ENCODE measurements around the gene GNG12.

Gene GNG12

DNA sequence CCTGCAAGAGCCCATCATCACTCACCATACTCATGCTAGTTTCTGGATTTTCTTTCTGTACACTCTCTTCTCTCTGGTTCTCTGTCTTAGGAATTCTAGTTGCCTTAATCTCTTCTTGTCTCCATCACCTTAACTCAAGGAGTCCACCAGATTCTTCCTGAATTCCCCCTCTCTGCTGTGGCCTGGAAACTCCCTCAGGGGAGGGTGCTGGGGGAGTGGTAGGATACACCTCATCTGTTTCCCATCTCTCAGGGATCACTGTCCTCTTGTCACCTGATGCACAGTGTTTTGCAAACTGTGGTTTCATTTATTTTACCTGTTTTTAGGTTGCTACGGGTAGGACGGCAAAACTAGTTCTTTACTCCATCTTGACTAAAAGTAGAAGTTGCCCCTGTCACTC is 6.6 kb upstream of the GNG12 start:
- no peak for DNase-seq

DNA sequence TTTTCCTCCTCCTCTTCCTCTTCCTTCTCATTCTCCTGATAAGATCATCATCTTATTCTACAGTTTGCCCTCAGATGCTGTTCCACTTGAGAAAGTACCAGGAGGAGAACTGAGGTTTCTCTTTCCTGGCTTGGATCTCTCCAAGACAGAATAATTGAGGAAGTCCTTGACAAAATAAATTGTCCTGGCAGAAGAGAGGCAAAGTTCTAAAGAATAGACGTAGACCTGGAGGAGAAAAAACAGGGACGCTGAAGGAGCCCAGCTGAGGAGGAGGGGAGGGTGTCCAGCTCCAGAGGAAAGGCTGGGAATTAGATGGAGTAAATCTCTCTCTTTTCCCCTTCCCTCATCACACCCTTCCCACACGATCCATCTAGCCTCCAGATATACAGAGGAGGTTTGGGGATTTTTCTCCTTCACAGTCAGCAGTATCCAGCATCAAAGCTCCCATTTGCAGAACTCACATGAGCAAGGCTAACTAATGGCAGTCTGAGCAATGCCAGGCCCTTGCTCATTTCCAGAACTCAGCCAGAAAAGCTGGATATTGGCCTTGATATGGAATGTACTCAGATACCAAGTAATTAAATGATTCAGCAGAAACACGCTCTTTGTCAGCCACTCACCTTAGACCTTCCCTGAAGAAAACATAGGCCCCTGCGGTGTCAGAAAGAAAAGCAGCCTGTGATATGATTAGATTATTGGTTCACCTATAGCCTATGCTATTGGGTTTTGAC is 5.1 kb upstream of the GNG12 start:
- DNase-seq = no peak

DNA sequence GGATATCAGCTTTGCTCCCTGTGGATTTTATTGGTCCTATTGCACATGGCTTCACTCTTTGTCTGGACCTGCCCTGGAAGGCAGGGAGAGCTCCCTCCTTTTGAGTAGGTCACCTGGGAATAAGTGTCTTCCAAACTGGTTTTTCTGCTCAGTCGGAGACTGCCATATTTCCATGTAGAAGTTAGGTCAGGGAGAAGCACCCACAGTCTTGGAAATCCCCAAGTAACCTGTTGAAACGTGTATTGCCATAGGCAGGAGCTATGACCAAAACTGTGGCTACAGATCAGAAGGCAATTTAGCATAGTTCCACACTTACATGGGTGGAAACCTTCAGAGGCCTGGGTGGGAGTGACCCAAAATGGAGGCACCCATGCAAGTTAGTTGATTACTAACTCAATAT is 3.5 kb upstream of the GNG12 start:
- no peak for DNase-seq

DNA sequence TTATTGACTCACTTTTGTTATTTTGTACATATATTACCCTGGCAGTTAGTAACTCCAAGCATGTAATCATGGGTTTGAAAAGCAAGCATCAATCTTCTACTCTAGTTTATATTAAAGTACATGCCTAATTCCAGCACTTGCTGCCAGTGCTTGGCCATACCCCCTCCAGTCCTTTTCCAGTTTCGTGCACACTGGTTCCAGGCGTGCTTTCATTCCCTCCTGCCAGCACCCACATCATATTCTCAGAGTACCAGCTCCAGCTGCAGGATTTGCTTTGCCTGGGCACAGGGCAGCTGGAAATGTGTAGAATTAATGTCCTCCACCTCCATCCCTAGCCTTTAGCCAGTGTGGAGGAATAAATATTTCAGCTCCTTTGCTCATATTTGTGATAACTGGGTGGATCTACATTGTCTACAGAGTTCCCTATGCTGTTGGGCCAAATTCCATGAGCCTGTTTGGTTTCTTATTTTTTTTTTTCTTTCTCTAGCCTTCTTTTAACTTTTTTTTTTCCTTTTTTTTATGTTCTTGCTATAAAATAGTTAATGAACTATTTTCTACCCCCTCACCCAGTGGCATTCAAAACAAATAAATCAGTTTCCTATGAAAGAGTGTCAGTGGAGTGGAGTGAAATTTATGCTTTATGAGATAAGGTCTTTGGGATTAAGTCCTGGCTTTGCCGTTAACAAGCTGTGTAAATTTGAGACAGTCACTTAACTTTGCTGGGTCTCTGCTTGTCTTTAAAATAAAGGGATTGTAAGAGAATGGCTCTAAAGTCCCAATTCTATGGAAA is 2.6 kb upstream of the GNG12 start:
- no peak for DNase-seq

DNA sequence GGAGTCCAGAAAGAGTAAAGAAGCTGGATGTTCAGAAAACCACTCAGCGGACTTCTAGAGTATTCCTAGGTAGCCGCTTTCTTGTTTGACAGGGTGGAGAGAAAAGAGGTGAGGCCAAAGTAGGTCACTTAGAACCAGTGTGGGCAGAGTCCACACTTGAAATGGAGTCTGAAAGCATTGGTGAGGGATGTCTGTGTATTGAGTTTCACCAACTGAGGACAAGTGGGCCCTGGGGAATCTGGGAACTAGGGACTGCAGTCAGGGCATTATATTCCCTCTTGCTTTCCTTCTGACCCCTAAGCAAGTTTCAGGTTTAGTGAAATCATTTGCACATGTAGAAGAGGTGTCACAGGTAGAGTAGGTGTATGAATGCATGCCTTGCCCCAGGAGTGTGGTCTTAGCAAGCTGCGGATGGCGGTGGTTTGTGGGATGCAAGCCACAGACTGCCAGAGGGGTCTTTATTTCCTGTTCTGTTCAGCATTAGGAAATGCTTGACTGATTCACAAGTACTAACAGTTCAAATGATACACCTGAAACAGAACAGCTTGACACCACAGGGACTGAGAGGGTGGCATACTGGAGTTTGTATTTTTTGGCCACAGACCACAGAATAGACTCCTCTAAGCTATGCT is 1.1 kb upstream of the GNG12 start:
- DNase-seq = no peak

DNA sequence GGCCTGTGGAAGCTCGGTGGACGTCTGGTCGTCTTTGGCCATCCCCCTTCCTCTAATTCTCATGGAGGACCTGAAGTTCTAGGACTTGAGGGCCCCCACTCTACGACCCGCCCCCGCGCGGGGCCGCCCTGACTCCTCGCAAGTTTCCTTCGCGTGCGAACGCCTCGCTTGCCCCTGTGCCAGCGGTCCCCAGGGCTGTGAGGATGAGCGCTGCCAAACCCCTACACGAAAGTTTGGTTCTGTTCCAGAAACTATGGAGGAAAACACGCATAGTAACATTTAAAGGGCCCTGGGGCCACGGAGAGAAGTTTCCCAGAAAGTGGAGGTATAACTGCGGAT is 304 bp upstream of the GNG12 start:
- no peak for DNase-seq

DNA sequence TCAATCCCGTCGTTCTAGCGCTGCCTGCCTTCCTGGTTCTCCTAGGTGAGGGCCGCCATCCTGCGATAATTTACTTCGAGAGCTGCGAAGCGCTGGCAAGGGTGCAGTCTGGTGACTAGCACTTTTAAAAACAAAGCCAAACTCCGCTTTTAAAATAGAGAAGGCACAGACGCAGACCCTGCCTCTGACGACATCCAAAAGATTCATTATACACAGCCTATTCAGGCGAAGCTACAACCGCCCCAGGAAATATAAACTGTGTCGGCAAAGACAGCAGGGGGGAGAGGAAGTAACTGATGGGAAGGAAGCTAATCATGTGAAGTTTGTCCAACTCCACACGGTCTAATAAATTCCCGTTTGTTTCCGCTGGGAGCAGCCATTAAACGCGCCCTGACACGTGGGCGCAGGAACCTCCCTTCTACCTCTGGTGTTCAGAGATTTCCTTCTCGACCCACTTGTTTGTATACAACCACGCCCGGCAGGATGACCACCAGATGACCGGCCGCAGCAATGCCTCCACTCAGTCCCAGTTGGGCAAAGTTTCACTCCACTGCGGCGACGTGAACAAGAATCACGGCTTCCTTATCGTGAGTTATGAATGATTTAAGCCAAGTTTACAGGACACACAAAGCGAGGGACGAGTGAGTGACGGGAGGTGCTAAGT is 1.3 kb downstream of the GNG12 start:
- DNase-seq = no peak

DNA sequence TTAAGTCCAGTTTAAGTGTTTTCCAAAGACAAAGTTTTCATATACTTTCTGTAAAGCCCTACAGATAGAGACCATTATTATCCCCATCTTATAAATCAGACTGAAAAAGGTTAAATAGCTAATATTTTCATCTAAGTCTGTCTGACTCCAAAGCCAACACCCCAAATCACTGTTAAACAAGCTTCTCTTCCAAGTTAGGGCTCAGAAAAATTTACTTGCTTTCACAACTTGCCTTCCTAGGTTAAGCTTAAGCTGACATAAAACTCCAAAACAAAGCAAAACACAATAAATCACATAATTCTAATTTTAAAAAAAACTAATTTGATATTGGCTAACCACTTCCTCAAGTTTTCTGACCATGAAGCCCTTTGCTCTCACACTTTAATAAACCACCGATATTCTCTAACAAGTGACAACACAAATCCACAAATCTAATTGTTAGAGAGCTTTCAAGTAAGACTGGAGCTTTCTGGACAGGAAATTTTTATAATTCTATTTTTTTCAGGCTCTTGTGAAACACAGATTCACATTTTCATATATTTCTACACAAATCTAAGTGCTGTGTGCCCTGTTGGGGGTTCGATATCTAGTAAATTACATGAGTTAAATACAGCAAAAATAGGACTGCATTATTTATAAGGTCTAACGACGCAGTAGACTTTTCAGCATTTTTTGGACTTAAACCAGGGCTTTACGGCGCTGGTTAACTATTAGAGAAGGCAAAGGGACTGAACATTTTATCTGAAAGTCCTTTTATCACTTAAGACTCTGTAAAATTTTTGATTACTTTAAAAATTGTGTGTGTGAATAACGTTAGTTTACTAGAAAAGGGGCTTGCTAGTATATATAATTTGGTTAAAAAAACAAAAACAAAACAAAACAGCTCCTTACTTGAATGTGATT is 2.1 kb downstream of the GNG12 start:
- no peak for DNase-seq

DNA sequence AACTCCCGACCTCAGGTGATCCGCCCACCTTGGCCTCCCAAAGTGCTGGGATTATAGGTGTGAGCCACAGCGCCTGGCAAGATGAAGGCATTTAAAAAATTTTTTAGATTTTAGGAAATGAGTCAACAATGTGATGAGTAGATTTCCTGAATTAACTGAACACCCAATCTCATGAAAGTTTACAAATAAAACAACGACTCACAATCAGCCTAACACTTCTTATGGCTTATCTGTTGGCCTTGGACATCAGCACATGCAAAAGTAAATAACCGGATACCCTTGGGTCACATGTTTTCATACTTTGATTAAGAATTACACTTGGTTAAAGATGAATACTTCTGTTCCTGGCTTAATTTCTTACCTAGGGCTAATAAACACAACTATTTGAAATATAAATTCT is 3.0 kb downstream of the GNG12 start:
- no peak for DNase-seq

DNA sequence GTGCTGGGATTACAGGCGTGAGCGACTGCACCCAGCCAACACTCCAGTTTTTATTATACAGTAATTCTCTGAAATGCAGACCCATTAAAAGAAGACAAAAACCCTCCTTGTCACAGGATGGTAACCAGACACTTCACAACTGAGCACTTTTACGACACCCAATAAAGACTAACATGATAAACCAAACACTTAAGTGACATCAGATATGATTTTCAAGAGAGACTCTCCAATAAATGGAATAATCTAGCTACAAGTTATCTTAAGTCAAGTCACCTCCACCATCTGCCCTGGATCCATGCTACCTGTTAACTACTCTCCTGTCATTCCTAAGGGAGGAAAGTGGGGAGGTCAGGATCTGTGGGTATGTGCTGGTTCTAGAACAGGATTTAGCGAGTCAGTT is 5.6 kb downstream of the GNG12 start:
- DNase-seq = no peak

DNA sequence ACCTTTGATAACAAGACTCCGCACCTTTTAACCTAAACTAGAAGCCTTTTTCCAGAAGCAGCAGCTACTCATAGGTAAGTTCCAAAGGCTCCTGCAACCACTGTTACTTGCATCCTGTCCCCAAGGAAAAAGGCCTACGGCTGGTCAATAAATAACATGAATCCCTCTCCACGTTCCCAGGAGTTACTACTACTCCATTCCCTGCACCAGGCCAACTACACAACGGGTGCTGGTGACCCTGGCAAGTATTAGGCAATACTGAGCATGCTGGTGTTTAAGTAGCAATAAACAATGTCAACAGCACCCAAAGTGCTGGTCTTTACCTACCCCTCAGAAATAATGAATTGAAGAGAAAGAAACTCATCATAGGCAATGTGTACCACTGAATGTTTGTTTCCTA is 7.7 kb downstream of the GNG12 start:
- no peak for DNase-seq

DNA sequence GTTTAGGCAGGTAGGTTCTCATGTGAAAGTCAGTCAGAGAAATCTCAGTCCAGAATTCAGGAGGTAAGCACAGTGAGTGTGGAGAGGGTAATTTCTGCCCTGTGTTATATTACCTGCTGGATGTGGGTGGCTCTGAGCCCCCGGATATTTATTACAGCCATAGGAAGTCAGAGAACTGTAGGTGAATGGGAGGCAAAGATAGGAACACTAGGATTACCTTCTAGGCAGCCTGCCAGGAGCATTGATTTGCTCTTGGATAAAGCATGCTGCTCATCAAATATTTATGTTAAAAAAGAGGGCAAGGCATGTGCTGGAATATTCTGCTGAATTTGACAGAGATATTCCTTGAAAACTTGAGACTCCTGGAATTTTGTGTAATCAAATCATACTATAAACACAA is 8.5 kb downstream of the GNG12 start:
- DNase-seq = no peak

DNA sequence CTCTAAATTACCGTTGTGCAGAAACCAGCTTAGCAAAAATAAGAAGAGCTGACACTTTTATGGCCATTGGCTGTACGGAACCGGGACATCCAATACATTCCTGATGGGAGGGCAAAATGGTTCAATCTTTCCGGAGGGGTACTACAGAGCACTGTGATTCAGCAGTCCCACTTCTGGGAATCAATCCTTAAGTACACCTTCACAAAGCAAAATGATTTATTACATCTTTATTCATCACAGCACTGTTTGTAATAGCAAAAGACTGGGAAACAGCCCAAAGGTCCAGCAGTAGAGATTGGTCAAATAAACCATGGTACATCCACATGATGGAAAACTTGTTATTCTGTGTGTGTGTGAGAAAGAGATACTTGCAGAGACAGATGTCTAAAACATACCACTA is 9.7 kb downstream of the GNG12 start:
- DNase-seq = no peak

DNA sequence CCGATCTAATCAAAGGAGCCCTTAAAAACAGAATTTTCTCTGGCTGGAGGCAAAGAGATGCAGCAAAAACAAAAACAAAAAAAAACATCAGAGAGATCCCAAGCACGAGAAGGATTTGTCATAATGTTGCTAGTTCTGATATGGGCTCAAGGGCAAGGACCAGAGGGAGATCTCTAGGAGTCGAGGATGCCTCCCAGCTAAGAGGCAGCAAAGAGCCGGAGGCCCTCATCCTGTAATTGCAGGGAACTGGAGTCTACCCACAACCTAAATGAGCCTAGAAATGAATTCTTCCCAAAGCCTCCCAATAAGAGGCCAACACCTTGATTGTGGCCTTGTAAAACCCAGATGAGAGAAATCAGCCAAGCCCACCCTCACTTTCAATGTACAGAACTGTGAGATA is 12.0 kb downstream of the GNG12 start:
- no peak for DNase-seq

DNA sequence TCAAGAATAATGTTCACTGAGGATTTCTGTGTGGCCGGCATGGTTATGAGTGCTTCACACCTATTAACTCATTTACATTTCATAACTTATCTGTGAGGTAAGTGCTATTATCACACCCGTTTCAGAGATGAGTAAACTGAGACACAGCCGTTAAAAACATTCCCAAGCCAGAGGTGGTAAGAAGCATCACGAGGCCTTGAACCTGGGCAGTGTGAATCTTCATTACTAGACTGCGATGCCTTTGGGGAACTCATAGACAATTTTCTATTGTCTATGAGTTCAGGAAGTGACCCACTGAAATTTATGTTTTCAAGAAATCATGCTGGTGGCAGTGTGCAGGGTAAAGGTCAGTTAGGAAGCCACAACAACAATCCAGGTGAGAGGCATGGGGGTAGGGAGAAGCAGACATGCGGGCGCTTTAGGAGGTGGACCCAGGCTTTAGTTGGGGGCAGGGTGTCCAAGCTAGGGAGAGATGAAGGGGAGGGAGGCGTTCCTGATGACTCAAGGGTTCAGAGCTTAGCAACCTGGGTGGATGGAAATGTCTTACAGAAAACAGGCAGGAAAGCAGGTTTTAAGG is 14.5 kb downstream of the GNG12 start:
- DNase-seq = no peak

DNA sequence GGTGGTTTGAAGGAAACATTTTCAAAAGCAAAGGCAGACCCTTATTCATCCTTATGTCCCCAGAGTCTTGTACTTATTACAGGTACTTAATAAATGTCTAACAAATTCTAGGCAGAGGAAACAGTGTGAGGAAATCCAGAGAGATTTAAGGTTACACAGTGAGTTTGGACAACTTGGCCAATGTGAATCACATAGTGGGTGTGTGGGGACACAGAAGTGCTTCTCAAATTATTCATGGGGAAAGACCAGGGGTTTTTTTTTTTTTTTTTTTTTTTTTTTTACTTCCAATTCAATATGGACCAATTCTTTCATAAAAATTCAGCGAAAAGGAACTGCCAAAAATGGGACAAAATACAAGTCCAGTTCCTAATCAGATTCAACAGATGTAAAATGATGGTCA is 15.1 kb downstream of the GNG12 start:
- DNase-seq = no peak

DNA sequence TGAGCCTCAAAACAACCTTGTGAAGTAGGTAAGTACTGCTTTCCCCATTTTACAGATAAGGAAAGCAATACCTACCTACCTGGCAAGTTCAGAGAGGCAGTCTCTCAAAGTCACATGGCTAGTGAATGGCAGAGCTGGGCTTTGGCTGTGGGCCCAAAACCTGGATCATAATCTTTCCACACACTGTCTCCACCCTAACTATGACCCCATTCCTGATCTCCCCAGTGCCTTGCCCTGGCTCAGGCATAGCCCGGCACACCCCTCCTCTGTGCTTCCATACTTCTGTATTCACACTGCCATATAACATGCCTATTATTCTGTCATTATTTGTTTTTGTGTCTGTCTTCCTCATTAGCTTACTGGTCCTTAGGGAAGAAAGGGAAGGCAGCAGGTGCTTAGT is 15.9 kb downstream of the GNG12 start:
- DNase-seq = no peak

DNA sequence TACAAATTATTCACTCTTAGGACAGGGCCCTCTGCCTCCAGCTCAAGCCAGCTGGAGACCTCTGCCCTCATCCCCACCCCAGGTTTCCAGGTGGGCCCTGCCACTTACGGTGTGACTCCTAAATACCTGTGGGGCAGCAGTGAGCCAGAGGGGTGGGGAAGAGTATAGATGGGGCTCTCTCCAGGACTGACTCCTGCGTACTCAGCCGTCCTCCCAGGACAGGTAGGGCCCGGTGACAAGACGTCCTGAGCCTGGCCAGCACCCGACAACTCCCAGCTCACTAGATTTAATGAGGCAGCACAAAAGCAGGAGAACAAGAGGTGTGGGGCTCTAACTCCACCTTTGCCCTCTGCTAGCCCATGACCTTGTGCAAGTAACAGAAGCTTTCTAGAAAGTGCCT is 16.8 kb downstream of the GNG12 start:
- no peak for DNase-seq

DNA sequence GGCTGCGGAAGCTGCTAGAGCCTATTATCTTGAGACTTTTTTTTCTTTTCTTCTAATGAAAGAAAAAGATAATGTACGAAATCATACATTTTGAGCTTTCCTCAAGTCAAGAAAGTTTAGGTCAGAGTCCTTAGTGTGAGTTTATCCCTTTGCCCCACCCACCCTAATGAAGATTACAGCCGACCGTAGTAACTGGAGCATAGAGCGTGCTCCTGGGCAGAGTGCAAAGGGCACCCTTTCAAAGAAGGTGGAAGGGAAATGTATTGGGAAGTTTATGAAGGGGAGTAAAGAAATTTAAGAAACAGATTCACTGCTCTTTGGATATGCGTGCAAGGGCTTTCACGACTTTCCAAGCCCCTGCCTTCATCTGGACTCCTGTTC is 17.2 kb downstream of the GNG12 start:
- no peak for DNase-seq

DNA sequence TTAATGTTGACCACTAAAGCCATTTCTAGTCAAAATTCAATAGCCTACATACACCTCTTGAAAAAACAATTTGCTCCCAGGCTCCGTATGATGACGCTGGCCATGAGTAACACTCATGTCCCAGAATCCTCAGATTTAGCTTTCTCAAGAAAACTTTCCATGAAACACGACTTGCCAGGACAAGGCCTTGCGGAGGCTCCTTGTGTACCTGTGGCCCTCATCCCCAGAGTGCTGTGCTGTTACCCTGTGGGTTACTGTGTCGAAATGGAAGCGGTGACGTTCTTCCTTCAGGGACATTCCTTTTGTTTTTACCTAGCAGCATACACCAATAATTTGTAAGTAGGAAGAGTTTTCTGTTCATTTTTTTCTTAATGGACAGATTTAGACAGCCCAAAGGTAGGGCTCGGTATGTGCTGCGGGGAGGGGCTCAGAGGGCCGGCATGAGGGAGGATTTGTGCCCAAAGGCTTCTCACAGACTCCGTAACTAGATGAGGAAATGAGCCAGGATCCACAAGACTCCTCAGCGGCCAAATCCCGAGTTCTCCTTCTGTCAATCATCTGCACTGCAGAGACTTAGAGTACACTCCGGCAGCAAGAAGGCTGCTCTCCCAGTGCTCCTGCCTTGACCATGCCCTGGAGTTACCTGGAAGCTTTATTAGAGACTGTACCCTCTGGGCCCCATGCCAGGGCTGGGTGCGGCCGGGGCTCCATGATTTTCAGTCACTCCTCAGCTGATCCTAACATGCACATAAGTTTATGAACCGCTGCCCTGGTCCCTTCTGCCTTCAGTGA is 17.8 kb downstream of the GNG12 start:
- DNase-seq = no peak

DNA sequence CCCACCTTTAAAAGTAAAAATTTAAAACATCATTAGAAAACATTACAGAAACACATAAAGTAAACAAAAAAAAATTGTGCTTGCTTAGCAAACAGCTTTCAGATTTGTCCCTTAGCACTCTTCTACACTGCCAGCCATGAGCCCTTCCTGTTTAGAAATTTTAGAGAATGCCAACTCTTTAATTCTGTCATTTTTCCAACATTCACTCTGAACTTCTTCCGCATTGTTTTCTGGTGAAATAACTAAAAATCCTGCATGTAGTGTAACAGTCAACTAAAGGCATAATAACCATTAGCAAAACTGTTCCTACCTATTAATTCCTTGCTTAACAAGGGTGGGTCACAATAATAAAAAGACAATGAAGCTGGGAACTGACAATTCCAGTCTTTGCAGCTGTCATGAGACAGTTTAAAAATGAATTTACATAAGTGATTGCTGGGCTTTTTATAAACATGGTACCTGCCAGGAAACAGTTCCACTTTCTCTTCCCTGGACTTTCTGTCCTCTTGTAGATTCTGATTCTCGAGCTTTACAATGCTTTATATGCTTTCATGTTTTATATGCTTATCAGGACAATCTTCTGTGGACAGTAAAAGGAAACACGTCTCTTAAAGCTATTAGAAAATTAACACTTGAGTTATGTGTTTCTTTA is 19.0 kb downstream of the GNG12 start:
- no peak for DNase-seq

Data from RPMI8226 (cell line).